ENCODE results near the gene LRRN4CL.

LRRN4CL gene

DNA sequence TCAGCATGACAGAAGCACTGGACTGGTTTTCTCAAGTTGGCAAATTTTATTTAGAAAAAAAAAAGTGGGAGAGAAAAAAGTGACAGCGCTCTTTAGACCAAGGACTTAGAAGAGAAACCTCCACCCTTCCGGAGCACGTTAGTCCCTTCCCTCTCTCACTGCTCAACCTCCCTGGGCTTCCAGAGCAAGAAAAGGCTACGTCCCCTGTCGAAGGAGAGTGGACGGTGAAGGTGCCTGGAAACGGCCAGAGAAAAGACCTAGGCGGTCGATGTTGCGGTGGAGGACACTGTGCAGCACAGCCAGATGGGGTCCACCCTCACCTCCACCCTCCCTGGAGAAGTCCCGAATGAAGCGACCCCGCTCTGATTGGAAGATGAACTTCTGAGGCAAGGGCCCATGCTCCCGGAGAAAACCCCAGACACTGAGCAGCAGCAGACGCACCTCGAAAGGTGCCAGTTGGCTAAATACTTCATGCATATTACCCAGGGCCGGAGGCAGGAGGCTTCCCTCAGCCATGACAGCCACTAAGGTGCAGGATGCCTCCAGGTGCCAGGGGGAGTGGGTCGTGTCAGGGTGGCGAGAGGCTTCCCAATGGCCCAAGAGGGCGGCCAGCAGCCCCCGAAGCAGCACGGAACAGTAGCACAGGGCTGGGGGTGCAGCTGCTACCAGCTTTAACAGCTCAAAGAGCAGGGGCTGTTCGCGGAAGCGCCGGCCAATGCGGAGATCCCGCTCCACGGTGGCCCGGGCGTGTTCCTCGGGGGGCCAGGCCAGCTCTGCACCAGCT lies 42.3 kb downstream of the LRRN4CL start:
- no peak for DNase-seq (ENCODE audit: low read depth)

DNA sequence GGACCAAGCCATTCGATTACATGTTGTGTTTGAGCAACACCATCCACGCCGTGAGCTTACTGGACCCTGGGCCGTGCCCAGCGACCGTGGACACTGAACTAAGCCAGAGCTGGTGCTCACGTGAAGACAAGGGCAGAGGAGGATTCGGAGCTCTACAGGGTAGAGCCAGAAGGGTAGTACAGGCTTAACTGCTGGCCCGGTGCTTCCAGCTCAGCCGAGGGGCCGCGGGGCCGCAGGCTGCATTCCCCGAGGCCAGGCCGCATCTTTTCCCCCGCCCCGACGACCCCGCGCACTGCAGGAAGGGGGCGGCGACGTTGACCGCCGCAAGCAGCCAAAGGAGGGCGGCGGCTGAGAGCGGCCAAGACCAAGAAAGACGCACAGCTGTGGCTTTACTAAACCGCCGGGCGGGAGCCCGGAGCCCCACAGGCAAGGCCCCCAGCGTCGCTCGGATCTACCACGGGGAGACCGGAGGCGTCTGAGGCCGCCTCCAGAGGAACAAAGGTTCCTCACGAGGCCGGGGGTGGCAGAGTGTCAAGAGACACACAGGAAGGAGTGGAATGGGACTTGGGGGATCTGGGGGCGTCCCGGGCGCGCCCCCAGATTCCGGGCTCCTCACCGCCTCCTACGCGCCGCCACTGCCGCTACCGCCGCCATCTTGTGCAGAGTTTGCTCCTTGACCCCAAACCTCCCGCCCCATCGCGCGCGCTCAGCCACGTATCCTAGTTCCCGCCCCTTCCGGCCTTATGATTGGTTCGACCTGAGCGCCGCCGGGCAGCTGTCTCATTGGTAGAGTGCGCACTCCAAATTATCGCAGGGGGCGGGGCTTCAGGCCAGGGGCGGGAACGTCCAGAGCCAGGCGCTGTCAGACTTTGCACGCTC lies 43.1 kb downstream of the LRRN4CL start, which contains the start of gene GANAB:
TSS of gene GANAB (minus strand) at position 668 of the 879 bp plus-strand sequence. CDS start at position 654, 14 bp downstream.
- peak; percentile 99 for DNase-seq (ENCODE audit: low read depth)

GRCh38 chr11:62645671-62645945 lies 43.7 kb downstream of the LRRN4CL start:
- no peak for DNase-seq (ENCODE audit: low read depth)

- DNase-seq (ENCODE audit: low read depth) = no peak
Observed at GRCh38 chr11:62644220-62644619, 45.1 kb downstream of the LRRN4CL start.
